Adipocyte (in vitro differentiated cells): ENCODE results near the gene MMAA.
A peak's percentile ranks its signal among the peaks of the same experiment; 100 is the strongest.
"Not testable (repeated sequence)": the region's sequence is repeated elsewhere in the genome, so short reads cannot be mapped to it uniquely, and the experiment has no call there.

Experiments
- DNase-seq: peaks from one replicate; pipeline ENCODE4 v3.0.0-alpha.2; 2015; ENCODE audit warnings: low read depth
- H3K27me3 ChIP-seq: replicated peaks from 2 replicates; pipeline ENCODE4 v1.7.0; 2013; ENCODE audit warnings: mild to moderate bottlenecking, low read length, moderate library complexity; ENCODE audit not compliant: control insufficient read depth, insufficient read depth
- H3K36me3 ChIP-seq: 2 replicates; pipeline ENCODE4 v1.7.0; 2013; ENCODE audit warnings: low read length, mild to moderate bottlenecking, moderate library complexity; ENCODE audit not compliant: control insufficient read depth, insufficient read depth, severe bottlenecking
- H3K4me1 ChIP-seq: 2 replicates; pipeline ENCODE4 v1.7.0; 2013; ENCODE audit warnings: mild to moderate bottlenecking, low read length, moderate library complexity; ENCODE audit not compliant: control insufficient read depth, insufficient read depth
- H3K4me3 ChIP-seq: 2 replicates; pipeline ENCODE4 v1.7.0; 2013; ENCODE audit warnings: mild to moderate bottlenecking, low read length, moderate library complexity
- H3K9ac ChIP-seq: 2 replicates; pipeline ENCODE4 v1.7.0; 2013; ENCODE audit warnings: mild to moderate bottlenecking, low read length, moderate library complexity
- H3K9me3 ChIP-seq: 2 replicates; pipeline ENCODE4 v1.7.0; 2013; ENCODE audit warnings: mild to moderate bottlenecking, low read length, moderate library complexity; ENCODE audit not compliant: control insufficient read depth

The MMAA gene

DNA sequence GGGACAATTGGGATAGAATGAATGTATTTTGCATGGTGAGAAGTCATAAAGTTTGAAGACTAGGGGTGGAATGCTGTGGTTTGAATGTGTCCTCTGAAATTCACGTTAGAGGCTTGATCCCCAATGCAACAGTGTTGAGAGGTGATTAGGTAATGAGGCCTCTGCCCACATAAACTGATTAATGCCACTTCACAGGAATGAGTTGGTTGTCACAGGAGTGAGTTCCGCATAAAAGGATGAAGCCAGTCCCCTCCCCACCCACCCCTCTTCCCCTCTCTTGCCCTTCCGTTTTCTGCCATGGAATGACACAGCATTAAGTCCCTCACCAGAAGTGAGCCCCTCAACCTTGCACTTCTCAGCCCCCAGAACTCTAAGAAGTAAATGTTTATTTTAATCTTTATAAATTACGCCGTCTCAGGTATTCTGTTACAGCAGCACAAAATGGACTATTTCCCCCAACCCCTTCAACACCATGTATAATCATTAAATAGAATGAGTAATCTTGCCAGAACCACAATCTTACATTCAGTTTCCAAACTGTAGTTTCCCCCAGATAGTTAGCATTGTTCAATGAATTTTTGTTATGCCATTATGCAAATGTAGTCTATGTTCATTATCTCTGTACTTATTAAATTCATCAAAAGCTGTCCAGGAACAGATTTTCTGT, 5.5 kb upstream of the MMAA start:
- no peak for DNase-seq
- Histone ChIP-seq H3K36me3 (no peaks in the 10 kb centered on the region), H3K9ac (no peak overlapping the region), H3K4me1 (peaks cover 15% of the 10 kb centered on the region), H3K4me3 (no peak overlapping the region), H3K9me3 (no peaks in the 10 kb centered on the region), H3K27me3 (no peaks in the 10 kb centered on the region)

DNA sequence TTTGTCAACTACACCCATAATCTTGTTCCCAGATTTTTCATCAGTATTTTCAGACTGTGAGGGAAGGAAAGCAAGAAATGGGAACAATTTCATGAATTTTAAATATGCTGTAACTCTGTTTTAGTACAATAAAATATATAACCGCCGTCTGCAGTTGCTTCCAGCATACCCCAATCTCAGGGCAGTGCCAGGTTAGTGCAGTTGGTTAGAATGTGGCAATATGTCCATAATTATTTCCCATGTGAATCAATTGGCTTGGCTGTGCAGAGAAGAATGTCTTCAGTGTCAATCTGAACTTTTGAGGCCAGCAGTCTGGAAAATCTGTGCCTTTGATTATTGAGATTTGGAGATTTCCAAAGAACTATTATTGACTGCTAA, 5.0 kb upstream of the MMAA start:
- Histone ChIP-seq H3K4me1 (peaks cover 15% of the 10 kb centered on the region), H3K9me3 (no peaks in the 10 kb centered on the region), H3K4me3 (no peak overlapping the region), H3K36me3 (no peaks in the 10 kb centered on the region), H3K9ac (no peak overlapping the region), H3K27me3 (no peaks in the 10 kb centered on the region)
- DNase-seq: no peak

DNA sequence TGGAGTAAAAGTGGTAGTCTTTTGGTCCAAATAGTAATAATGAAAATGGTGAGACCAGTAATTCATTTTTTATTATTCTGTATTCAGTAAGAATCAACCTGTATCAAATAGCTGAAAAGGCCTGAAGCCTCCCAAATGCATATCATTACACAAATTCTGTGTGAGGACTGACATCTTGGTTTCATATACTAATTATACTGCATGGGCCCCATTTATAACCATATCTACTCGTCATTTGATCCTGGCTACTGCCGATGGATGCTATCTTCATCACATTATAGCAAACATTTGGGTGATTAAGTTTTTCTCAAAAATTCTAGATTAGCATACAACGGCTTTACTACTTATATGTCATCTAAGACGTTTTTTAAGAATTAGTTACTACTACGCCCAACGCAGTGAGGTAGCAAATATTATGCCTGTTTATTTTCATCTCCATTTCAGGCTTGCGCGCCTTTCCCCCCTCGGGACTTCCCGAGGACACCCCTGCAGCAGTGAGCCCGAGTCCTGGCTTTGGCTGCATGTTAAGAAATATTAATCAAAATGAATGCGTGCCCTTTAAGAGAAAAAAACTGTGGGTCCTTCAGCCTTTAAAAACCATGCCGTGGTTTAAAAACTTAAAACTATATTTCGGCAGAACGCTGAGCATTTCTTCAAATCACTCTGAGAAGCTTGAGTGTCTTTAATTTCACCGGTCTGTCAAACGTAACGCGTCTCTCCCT, 814 bp upstream of the MMAA start:
- peaks cover 3% of the 10 kb centered on the region for H3K9me3 ChIP-seq
- H3K9ac ChIP-seq: peak overlapping the region; percentile 100
- peaks cover 20% of the 10 kb centered on the region for H3K4me1 ChIP-seq
- H3K4me3 ChIP-seq: peak overlapping the region; percentile 91
- peak; percentile 65 for DNase-seq
- no peaks in the 10 kb centered on the region for H3K36me3 ChIP-seq
- H3K27me3 ChIP-seq: no peaks in the 10 kb centered on the region

DNA sequence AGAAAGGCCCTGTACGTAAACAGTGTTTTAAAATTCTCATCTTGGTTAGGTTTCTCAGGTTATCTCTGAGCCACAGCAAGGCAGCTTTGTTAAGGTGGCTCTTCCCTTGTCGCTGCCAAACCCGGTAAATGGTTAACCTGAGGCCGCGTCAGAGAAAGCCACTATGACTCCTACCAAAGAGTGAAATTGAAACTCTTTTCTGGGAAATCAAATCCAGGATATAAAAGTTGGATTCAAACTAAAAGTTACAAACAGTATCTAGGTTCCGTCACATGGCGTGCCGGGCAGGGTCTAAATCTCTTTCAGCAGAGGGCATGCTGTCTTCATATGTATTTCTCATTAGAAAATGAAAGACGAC, 433 bp downstream of the MMAA start:
- no peaks in the 10 kb centered on the region for H3K27me3 ChIP-seq
- H3K4me1 ChIP-seq: peaks cover 27% of the 10 kb centered on the region
- H3K4me3 ChIP-seq: peak overlapping the region; percentile 91
- H3K9ac ChIP-seq: peak overlapping the region; percentile 100
- H3K36me3 ChIP-seq: no peaks in the 10 kb centered on the region
- peaks cover 3% of the 10 kb centered on the region for H3K9me3 ChIP-seq
- peak; percentile 71 for DNase-seq

DNA sequence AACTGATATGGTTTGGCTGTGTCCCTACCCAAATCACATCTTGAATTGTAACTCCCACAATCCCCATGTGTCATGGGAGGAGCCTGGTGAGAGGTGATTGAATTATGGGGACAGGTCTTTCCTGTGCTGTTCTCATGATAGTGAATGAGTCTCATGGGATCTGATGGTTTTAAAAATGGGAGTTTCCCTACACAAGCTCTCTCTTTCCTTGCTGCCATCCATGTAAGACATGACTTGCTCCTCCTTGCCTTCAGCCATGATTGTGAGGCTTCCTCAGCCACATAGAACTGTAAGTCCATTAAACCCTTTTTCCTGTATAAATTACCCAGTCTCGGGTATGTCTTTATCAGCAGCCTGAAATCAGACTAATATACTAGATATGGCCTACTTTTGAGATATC, 2.9 kb downstream of the MMAA start:
- not testable (repeated sequence) for DNase-seq, H3K9me3 ChIP-seq, H3K4me3 ChIP-seq, H3K36me3 ChIP-seq, H3K27me3 ChIP-seq, H3K9ac ChIP-seq
- H3K4me1 ChIP-seq: peaks cover 20% of the 10 kb centered on the region

DNA sequence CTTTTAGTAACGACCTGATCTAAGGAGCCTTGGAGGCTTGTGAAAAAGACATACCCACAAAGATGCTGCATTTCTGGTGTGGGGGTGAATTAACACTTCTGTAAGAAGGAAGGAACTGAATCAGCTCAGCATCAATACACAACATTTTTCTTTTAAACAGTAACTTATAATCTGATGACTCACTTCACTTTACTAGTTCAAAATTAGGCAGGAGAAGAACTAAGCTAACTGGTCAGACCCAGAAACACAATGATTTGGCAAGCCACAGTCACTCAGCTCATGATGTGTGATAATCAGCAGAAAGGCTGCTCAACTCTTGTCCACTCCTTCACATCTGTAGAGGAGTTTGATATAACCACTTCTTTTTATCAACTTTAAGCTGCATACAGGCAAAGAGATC, 4.6 kb downstream of the MMAA start:
- peaks cover 6% of the 10 kb centered on the region for H3K36me3 ChIP-seq
- peaks cover 3% of the 10 kb centered on the region for H3K9me3 ChIP-seq
- no peak overlapping the region for H3K9ac ChIP-seq
- H3K4me1 ChIP-seq: peaks cover 12% of the 10 kb centered on the region
- peak; percentile 22 for DNase-seq
- no peak overlapping the region for H3K4me3 ChIP-seq
- H3K27me3 ChIP-seq: no peaks in the 10 kb centered on the region

DNA sequence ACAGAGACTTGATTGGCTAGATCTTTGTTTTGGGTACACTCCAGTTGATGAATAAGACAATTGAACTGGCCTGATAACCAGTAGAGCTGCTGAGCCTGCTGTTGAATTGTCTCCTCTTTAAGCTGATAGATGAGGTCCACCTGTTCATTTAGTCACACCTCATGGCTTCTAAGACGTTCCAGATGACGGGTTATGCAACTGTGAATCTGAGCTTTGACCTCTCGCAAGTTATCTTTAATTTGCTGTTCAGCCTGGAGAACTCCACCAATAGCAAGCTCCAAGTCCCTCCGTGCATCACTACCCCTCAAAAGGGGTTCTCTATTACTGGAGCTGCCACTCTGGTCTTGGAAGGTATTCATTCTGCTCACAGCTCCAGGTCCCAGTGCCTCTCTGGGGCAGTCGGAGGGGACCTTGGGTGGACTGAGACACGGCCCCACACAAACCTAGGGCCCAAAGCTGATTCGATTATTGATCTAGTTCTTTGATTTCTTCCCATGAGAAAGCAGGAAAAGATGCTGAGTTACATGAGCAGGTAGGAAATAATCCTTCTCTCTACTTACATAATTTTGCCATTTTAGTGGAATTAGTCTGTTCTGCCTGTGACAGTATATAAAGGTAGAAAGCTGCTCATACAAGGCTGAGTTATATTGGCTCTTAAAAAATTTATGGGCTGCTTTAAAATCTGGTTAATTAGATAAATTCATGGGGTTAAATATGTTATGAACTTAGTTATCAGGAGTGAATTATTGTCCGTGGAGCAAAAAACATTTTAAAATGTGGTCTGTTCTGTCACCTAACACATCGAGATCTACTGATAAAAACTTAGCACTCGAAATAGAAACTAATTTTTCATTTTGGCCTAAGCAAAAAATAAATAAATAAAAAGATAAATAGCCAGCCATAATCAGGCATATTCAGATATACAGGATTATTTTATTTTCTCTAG, 6.8 kb downstream of the MMAA start:
- Histone ChIP-seq H3K4me1 (peaks cover 7% of the 10 kb centered on the region), H3K9ac (no peak overlapping the region), H3K4me3 (no peak overlapping the region), H3K27me3 (no peaks in the 10 kb centered on the region), H3K9me3 (peaks cover 3% of the 10 kb centered on the region), H3K36me3 (peaks cover 6% of the 10 kb centered on the region)
- no peak for DNase-seq

DNA sequence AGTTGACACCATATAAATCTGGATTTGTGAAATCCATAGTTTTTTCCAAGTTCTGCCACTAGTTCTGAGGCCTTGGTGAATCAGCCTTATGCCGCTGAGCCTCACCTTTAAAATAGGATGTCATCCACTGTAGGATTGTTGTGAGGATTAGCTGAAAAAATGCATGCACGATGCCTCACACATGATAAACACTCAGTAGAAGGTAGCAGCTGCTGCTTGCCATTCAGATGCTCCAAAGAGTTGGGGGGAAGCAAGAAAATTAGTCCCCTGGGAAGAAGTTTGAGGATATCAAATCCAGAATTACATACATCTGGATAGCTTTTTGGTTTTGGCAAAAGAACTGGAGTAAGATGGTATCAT, 7.4 kb downstream of the MMAA start:
- Histone ChIP-seq H3K27me3 (no peaks in the 10 kb centered on the region), H3K9ac (no peak overlapping the region), H3K9me3 (peaks cover 3% of the 10 kb centered on the region), H3K4me1 (peaks cover 7% of the 10 kb centered on the region), H3K36me3 (peaks cover 6% of the 10 kb centered on the region), H3K4me3 (no peak overlapping the region)
- no peak for DNase-seq

DNA sequence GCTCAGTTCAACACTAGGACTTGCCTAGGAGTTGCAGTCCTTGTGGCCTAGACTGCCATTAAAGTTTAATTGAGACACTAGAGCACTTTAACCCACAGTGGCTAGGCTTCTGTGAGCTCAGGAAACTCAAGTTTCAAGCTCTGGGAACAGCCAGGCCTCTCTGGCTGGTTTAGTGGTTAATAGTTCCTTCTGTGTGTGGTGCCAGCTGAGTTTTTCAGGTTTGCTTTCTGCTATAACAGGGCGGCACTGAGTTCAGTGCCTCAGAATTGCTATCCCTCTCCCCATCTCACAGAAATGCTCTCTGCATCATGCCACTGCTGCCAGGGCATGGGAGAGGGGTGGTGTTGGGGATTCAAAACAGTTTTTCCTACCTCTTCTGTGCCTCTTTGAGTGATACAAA, 15.9 kb downstream of the MMAA start:
- H3K27me3 ChIP-seq: no peaks in the 10 kb centered on the region
- no peak for DNase-seq
- H3K4me1 ChIP-seq: no peaks in the 10 kb centered on the region

DNA sequence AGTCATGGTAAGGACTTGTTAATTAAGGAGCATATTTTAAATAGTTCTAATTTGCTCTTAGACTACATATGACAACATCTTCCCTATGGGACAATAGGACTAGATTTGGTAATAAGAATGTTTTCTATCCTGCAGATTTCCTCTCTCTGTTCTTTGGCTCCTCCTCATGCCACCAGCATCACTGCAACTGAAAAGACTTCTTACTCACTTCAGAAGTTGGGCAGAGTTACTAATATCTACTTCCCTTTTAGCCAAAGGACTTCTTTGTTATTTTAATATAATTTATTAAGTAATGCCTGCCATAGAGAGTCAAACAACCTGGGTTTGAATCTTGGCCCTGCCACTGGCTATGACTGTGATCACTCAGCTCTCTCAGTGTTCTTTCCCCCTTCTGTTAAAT, 16.4 kb downstream of the MMAA start:
- Histone ChIP-seq H3K36me3 (peaks cover 19% of the 10 kb centered on the region), H3K4me3 (no peak overlapping the region), H3K4me1 (peaks cover 3% of the 10 kb centered on the region), H3K9ac (no peak overlapping the region), H3K9me3 (no peaks in the 10 kb centered on the region), H3K27me3 (no peaks in the 10 kb centered on the region)
- no peak for DNase-seq

More for the DNA sequence above, 15.9 kb downstream of the MMAA start:
- Histone ChIP-seq H3K36me3 (peaks cover 19% of the 10 kb centered on the region), H3K9me3 (no peaks in the 10 kb centered on the region), H3K9ac (no peak overlapping the region), H3K4me3 (no peak overlapping the region)

DNA sequence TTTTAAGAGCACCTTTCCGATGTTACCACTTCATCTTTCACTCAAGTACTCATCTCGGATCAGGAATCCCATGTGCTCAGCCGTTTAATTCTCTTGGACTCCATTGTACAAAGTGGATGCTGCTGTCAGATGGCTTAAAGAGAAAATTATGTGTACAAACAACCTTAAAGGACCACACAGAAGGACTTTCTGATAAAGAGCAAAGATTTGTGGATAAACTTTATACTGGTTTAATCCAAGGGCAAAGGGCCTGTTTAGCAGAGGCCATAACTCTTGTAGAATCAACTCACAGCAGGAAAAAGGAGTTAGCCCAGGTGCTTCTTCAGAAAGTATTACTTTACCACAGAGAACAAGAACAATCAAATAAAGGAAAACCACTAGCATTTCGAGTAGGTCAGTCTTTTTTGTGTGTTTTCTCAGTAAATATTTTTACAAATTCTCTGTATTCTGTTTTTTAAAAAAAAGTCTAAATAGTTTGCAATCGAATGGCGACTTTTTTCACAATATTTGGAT, 20.1 kb downstream of the MMAA start:
- Histone ChIP-seq H3K27me3 (no peaks in the 10 kb centered on the region), H3K4me1 (peaks cover 6% of the 10 kb centered on the region), H3K9me3 (no peaks in the 10 kb centered on the region), H3K4me3 (no peak overlapping the region), H3K36me3 (peaks cover 13% of the 10 kb centered on the region), H3K9ac (no peak overlapping the region)
- no peak for DNase-seq
